GM18858 (cell line): Measurements from ENCODE around the gene ZNF212.

Experiments used
- ATAC-seq: cut with Tn5 transposase; IDR thresholded peaks from one replicate; pipeline ENCODE4 v1.9.1; 2021; ENCODE audit not compliant: unreplicated experiment

The ZNF212 gene

GRCh38 chr7:149284343-149284742, 44.9 kb downstream of the ZNF212 start:
- ATAC-seq: no peak

GRCh38 chr7:149284850-149285585, 45.6 kb downstream of the ZNF212 start:
- peak; percentile 89 for ATAC-seq

- ATAC-seq: no peak
Observed at GRCh38 chr7:149285603-149286002, 46.2 kb downstream of the ZNF212 start.

- no peak for ATAC-seq
Observed at GRCh38 chr7:149286811-149287400, 47.5 kb downstream of the ZNF212 start.

GRCh38 chr7:149287622-149288021, 48.2 kb downstream of the ZNF212 start:
- no peak for ATAC-seq

GRCh38 chr7:149289262-149289661, 49.8 kb downstream of the ZNF212 start:
- no peak for ATAC-seq

GRCh38 chr7:149289856-149290255, 50.4 kb downstream of the ZNF212 start:
- no peak for ATAC-seq

GRCh38 chr7:149291036-149291780, 51.8 kb downstream of the ZNF212 start:
- ATAC-seq: no peak

- no peak for ATAC-seq
Observed at GRCh38 chr7:149291781-149292461, 52.5 kb downstream of the ZNF212 start.

- ATAC-seq: no peak
Observed at GRCh38 chr7:149292462-149292823, 53.0 kb downstream of the ZNF212 start.

- no peak for ATAC-seq
Observed at GRCh38 chr7:149293338-149293737, 53.9 kb downstream of the ZNF212 start.

- no peak for ATAC-seq
Observed at GRCh38 chr7:149293946-149294633, 54.6 kb downstream of the ZNF212 start.

- ATAC-seq: no peak
Observed at GRCh38 chr7:149294634-149295480, 55.4 kb downstream of the ZNF212 start.

GRCh38 chr7:149295481-149295850, 56.0 kb downstream of the ZNF212 start:
- no peak for ATAC-seq

GRCh38 chr7:149296368-149296767, 56.9 kb downstream of the ZNF212 start:
- no peak for ATAC-seq

- no peak for ATAC-seq
Observed at GRCh38 chr7:149297034-149297755, 57.7 kb downstream of the ZNF212 start.

GRCh38 chr7:149300620-149301285, 61.3 kb downstream of the ZNF212 start:
- ATAC-seq: no peak

GRCh38 chr7:149302222-149302621, 62.8 kb downstream of the ZNF212 start:
- ATAC-seq: no peak

- ATAC-seq: no peak
Observed at GRCh38 chr7:149302865-149303264, 63.4 kb downstream of the ZNF212 start.
